ENCODE results near the gene CDH4. TPM values are rescaled to one million over a fixed set of nuclear protein-coding genes. Genes with fewer than 3 reads are reported as not detected.

Gene CDH4
- total RNA-seq, 1 donor from 2014 or later = 0.23 TPM

GRCh38 chr20:61320691-61321425 lies 68.8 kb downstream of the CDH4 start:
- Mint-ChIP-seq H3K27me3 (ENCODE audit: unreplicated experiment) (peaks cover 3% of the 10 kb centered on the region), H3K4me3 (ENCODE audit: unreplicated experiment) (no peak overlapping the region), H3K27ac (ENCODE audit: unreplicated experiment) (no peak overlapping the region), H3K9me3 (ENCODE audit: unreplicated experiment) (no peaks in the 10 kb centered on the region), H3K4me1 (ENCODE audit: unreplicated experiment) (no peaks in the 10 kb centered on the region), H3K36me3 (ENCODE audit: low read depth, unreplicated experiment) (no peaks in the 10 kb centered on the region)
- TF ChIP-seq, protein P1, sequence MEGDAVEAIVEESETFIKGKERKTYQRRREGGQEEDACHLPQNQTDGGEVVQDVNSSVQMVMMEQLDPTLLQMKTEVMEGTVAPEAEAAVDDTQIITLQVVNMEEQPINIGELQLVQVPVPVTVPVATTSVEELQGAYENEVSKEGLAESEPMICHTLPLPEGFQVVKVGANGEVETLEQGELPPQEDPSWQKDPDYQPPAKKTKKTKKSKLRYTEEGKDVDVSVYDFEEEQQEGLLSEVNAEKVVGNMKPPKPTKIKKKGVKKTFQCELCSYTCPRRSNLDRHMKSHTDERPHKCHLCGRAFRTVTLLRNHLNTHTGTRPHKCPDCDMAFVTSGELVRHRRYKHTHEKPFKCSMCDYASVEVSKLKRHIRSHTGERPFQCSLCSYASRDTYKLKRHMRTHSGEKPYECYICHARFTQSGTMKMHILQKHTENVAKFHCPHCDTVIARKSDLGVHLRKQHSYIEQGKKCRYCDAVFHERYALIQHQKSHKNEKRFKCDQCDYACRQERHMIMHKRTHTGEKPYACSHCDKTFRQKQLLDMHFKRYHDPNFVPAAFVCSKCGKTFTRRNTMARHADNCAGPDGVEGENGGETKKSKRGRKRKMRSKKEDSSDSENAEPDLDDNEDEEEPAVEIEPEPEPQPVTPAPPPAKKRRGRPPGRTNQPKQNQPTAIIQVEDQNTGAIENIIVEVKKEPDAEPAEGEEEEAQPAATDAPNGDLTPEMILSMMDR (IDR thresholded peaks at IDR 0.05; ENCODE audit: unreplicated experiment) = no peak
- no peak for DNase-seq (ENCODE audit: low spot score)

- no peaks in the 10 kb centered on the region for H3K9me3 Mint-ChIP-seq (ENCODE audit: unreplicated experiment)
- no peak overlapping the region for H3K4me3 Mint-ChIP-seq (ENCODE audit: unreplicated experiment)
- DNase-seq (ENCODE audit: low spot score) = no peak
- no peaks in the 10 kb centered on the region for H3K36me3 Mint-ChIP-seq (ENCODE audit: low read depth, unreplicated experiment)
- no peak overlapping the region for H3K27ac Mint-ChIP-seq (ENCODE audit: unreplicated experiment)
- TF ChIP-seq, protein P1 (IDR thresholded peaks at IDR 0.05; ENCODE audit: unreplicated experiment) = no peak
- H3K27me3 Mint-ChIP-seq (ENCODE audit: unreplicated experiment) = peaks cover 3% of the 10 kb centered on the region
- no peaks in the 10 kb centered on the region for H3K4me1 Mint-ChIP-seq (ENCODE audit: unreplicated experiment)
Observed at GRCh38 chr20:61321481-61321880, 69.4 kb downstream of the CDH4 start.

DNA sequence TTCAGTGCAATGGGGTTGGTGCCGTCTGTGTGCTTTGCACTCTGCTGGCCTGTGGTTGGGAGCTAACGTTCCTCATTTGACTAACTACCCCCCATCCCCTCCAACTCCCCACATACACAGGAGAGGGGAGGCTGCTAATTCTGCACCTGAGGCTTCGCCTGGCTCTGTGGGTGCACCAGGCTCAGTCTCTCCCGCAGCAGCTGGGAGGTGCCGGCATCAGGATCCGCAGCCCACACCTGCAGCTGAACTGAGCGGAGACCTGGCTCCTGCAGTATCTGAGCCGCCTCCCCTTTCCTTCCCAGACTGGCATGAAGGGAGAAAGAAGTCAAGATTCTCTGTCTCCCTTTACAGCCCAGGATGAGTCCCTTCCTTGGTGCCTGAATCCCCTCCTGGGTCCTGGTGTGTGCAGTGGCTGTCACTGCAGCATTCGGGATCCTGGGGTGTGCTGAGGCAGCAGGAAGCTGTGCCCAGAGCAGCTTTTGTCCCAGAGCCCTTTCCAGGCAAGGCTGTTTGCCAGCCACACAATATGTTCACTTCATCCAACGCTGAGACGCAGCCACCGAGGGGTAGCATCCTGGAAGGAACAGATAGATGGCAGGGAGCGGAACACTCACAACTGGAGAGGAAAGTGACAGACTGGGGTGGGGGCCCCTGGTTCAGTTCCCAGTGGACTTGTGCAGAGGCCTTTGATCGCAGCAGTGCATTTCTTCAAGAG lies 70.2 kb downstream of the CDH4 start:
- TF ChIP-seq, protein P1 (IDR thresholded peaks at IDR 0.05; ENCODE audit: unreplicated experiment) = no peak
- Mint-ChIP-seq H3K27ac (ENCODE audit: unreplicated experiment) (no peak overlapping the region), H3K27me3 (ENCODE audit: unreplicated experiment) (peaks cover 3% of the 10 kb centered on the region), H3K4me3 (ENCODE audit: unreplicated experiment) (no peak overlapping the region), H3K4me1 (ENCODE audit: unreplicated experiment) (no peaks in the 10 kb centered on the region), H3K9me3 (ENCODE audit: unreplicated experiment) (no peaks in the 10 kb centered on the region), H3K36me3 (ENCODE audit: low read depth, unreplicated experiment) (no peaks in the 10 kb centered on the region)
- DNase-seq (ENCODE audit: low spot score) = no peak

GRCh38 chr20:61324906-61325305 lies 72.8 kb downstream of the CDH4 start:
- no peak for DNase-seq (ENCODE audit: low spot score)
- Mint-ChIP-seq H3K4me1 (ENCODE audit: unreplicated experiment) (no peaks in the 10 kb centered on the region), H3K9me3 (ENCODE audit: unreplicated experiment) (no peaks in the 10 kb centered on the region), H3K27me3 (ENCODE audit: unreplicated experiment) (peaks cover 5% of the 10 kb centered on the region), H3K36me3 (ENCODE audit: low read depth, unreplicated experiment) (no peaks in the 10 kb centered on the region), H3K4me3 (ENCODE audit: unreplicated experiment) (no peak overlapping the region), H3K27ac (ENCODE audit: unreplicated experiment) (no peak overlapping the region)
- TF ChIP-seq, protein P1 (IDR thresholded peaks at IDR 0.05; ENCODE audit: unreplicated experiment) = no peak

DNA sequence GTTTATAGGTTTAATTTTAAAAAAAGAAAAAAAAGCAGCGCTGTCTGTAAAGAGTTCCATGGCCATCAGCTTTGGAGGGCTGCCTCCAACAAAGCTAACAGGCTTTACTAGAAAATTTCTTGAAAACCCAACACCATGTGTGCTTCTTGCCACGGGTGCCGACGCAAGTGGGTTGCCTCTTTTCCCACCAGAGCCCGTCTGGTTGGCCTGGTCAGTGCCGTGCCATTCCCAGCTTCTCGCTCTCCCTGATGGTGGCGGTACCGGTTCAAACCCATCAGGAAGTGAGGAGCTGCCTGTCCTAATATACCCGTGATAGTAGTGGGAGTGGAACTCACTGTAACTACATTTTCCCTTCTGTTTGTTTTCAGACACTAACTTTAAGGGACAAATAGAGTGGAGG lies 73.7 kb downstream of the CDH4 start:
- H3K27me3 Mint-ChIP-seq (ENCODE audit: unreplicated experiment) = peaks cover 5% of the 10 kb centered on the region
- H3K9me3 Mint-ChIP-seq (ENCODE audit: unreplicated experiment) = no peaks in the 10 kb centered on the region

More for the DNA sequence above, 73.7 kb downstream of the CDH4 start:
- Mint-ChIP-seq H3K36me3 (ENCODE audit: low read depth, unreplicated experiment) (no peaks in the 10 kb centered on the region), H3K27ac (ENCODE audit: unreplicated experiment) (no peak overlapping the region), H3K4me3 (ENCODE audit: unreplicated experiment) (no peak overlapping the region), H3K4me1 (ENCODE audit: unreplicated experiment) (no peaks in the 10 kb centered on the region)
- DNase-seq (ENCODE audit: low spot score) = no peak
- TF ChIP-seq, protein P1 (IDR thresholded peaks at IDR 0.05; ENCODE audit: unreplicated experiment) = no peak

All from endothelial cell (in vitro differentiated cells).